ENCODE results near the gene APBB2.

APBB2 gene

GRCh38 chr4:41144040-41144379 is 70.3 kb downstream of the APBB2 start:
- TF ChIP-seq CTCF (conservative IDR thresholded peaks at IDR 0.05) (no peak), ZFX (IDR thresholded peaks at IDR 0.05) (no peak)
- H3K27ac ChIP-seq: no peak overlapping the region

- H3K27ac ChIP-seq: no peak overlapping the region
- no peak for TF ChIP-seq CTCF (conservative IDR thresholded peaks at IDR 0.05)
- TF ChIP-seq ZFX (IDR thresholded peaks at IDR 0.05): no peak
These were observed 70.9 kb downstream of the APBB2 start for GRCh38 chr4:41143311-41144039.

GRCh38 chr4:41142376-41143310 is 71.7 kb downstream of the APBB2 start:
- H3K27ac ChIP-seq: no peak overlapping the region

GRCh38 chr4:41141900-41142299 is 72.4 kb downstream of the APBB2 start:
- TF ChIP-seq ZFX (IDR thresholded peaks at IDR 0.05): no peak
- TF ChIP-seq CTCF (conservative IDR thresholded peaks at IDR 0.05): no peak
- no peak overlapping the region; the same call in 1 of the 2 replicates for H3K27ac ChIP-seq

More at GRCh38 chr4:41142376-41143310, 71.7 kb downstream of the APBB2 start:
- TF ChIP-seq ZFX (IDR thresholded peaks at IDR 0.05): no peak
- no peak for TF ChIP-seq CTCF (conservative IDR thresholded peaks at IDR 0.05)

GRCh38 chr4:41140410-41140809 is 73.9 kb downstream of the APBB2 start:
- no peak overlapping the region for H3K27ac ChIP-seq

GRCh38 chr4:41137879-41138278 is 76.5 kb downstream of the APBB2 start:
- TF ChIP-seq ZFX (IDR thresholded peaks at IDR 0.05) (no peak), CTCF (conservative IDR thresholded peaks at IDR 0.05) (no peak)

More at GRCh38 chr4:41140410-41140809, 73.9 kb downstream of the APBB2 start:
- TF ChIP-seq CTCF (conservative IDR thresholded peaks at IDR 0.05) (no peak), ZFX (IDR thresholded peaks at IDR 0.05) (no peak)

GRCh38 chr4:41136456-41136855 is 77.9 kb downstream of the APBB2 start:
- TF ChIP-seq ZFX (IDR thresholded peaks at IDR 0.05): no peak
- no peak for TF ChIP-seq CTCF (conservative IDR thresholded peaks at IDR 0.05)
- no peak overlapping the region for H3K27ac ChIP-seq

More at GRCh38 chr4:41137879-41138278, 76.5 kb downstream of the APBB2 start:
- H3K27ac ChIP-seq: no peak overlapping the region
